ENCODE results near the gene NPY4R.
"Not testable (repeated sequence)": the region's sequence is repeated elsewhere in the genome, so short reads cannot be mapped to it uniquely, and the experiment has no call there.

NPY4R gene

GRCh38 chr10:46457071-46457470 is 8.7 kb downstream of the NPY4R start:
- DNase-seq (ENCODE audit: low read depth in 1 of 2, low spot score in 1 of 2): not testable (repeated sequence)

- not testable (repeated sequence) for DNase-seq (ENCODE audit: low read depth in 1 of 2, low spot score in 1 of 2)
These were observed 9.8 kb downstream of the NPY4R start for GRCh38 chr10:46455992-46456391.

- DNase-seq (ENCODE audit: low read depth in 1 of 2, low spot score in 1 of 2): not testable (repeated sequence)
These were observed 14.4 kb downstream of the NPY4R start for GRCh38 chr10:46451365-46451764.

- DNase-seq (ENCODE audit: low read depth in 1 of 2, low spot score in 1 of 2): not testable (repeated sequence)
These were observed 14.9 kb downstream of the NPY4R start for GRCh38 chr10:46450829-46451228.

GRCh38 chr10:46447439-46447838 is 18.3 kb downstream of the NPY4R start:
- not testable (repeated sequence) for DNase-seq (ENCODE audit: low read depth in 1 of 2, low spot score in 1 of 2)

- not testable (repeated sequence) for DNase-seq (ENCODE audit: low read depth in 1 of 2, low spot score in 1 of 2)
These were observed 20.2 kb downstream of the NPY4R start for GRCh38 chr10:46445389-46446122.

- not testable (repeated sequence) for DNase-seq (ENCODE audit: low read depth in 1 of 2, low spot score in 1 of 2)
These were observed 22.3 kb downstream of the NPY4R start for GRCh38 chr10:46443422-46443821.

GRCh38 chr10:46442706-46443275 is 23.0 kb downstream of the NPY4R start:
- DNase-seq (ENCODE audit: low read depth in 1 of 2, low spot score in 1 of 2): not testable (repeated sequence)

- not testable (repeated sequence) for DNase-seq (ENCODE audit: low read depth in 1 of 2, low spot score in 1 of 2)
These were observed 23.9 kb downstream of the NPY4R start for GRCh38 chr10:46441837-46442278.

- not testable (repeated sequence) for DNase-seq (ENCODE audit: low read depth in 1 of 2, low spot score in 1 of 2)
These were observed 24.8 kb downstream of the NPY4R start for GRCh38 chr10:46440942-46441341.

GRCh38 chr10:46423550-46423949 is 42.2 kb downstream of the NPY4R start:
- DNase-seq (ENCODE audit: low read depth in 1 of 2, low spot score in 1 of 2): not testable (repeated sequence)

- DNase-seq (ENCODE audit: low read depth in 1 of 2, low spot score in 1 of 2): not testable (repeated sequence)
These were observed 46.0 kb downstream of the NPY4R start for GRCh38 chr10:46419570-46420379.

- not testable (repeated sequence) for DNase-seq (ENCODE audit: low read depth in 1 of 2, low spot score in 1 of 2)
These were observed 47.5 kb downstream of the NPY4R start for GRCh38 chr10:46418283-46418682.

GRCh38 chr10:46415291-46415690 is 50.5 kb downstream of the NPY4R start:
- DNase-seq (ENCODE audit: low read depth in 1 of 2, low spot score in 1 of 2): not testable (repeated sequence)

- DNase-seq (ENCODE audit: low read depth in 1 of 2, low spot score in 1 of 2): not testable (repeated sequence)
These were observed 53.1 kb downstream of the NPY4R start for GRCh38 chr10:46412665-46413064.

- DNase-seq (ENCODE audit: low read depth in 1 of 2, low spot score in 1 of 2): not testable (repeated sequence)
These were observed 54.6 kb downstream of the NPY4R start for GRCh38 chr10:46411123-46411522.
